CD4-positive, alpha-beta memory T cell (primary cell): Measurements from ENCODE around the gene EYS. TPM values are rescaled to one million over a fixed set of nuclear protein-coding genes. Genes with fewer than 3 reads are reported as not detected.

Experiments
- CTCF ChIA-PET: fragments of 350-600 bp; sonication (Branson Sonifier 250); formaldehyde crosslinking; loops from one replicate; lab custom pipeline; 2021; ENCODE audit warnings: inconsistent platforms; ENCODE audit not compliant: partially characterized antibody; lab: Charles Lee
- POLR2A ChIA-PET: fragments of 350-600 bp; sonication (Branson Sonifier 250); formaldehyde crosslinking; loops from one replicate; lab custom pipeline; 2021; ENCODE audit not compliant: partially characterized antibody; lab: Charles Lee
- DNase-seq, 5 donors: peaks; one replicate each; pipeline versions ENCODE4 v3.0.0 to v3.0.0-alpha.2; 2020 to 2022; ENCODE audit warnings: mixed read lengths in 1 of 5
- H3K27ac ChIP-seq: one replicate; pipeline ENCODE4 v1.7.0; 2013; ENCODE audit warnings: low read depth, low read length
- H3K27me3 ChIP-seq: 2 replicates; pipeline ENCODE4 v1.7.0; 2013; ENCODE audit warnings: mild to moderate bottlenecking, low read length, moderate library complexity; ENCODE audit not compliant: insufficient read depth
- H3K36me3 ChIP-seq: 2 replicates; pipeline ENCODE4 v1.7.0; 2013; ENCODE audit warnings: mild to moderate bottlenecking, low read length, moderate library complexity; ENCODE audit not compliant: insufficient read depth
- H3K4me1 ChIP-seq: 2 replicates; pipeline ENCODE4 v1.7.0; 2013; ENCODE audit warnings: mild to moderate bottlenecking, low read length, moderate library complexity; ENCODE audit not compliant: insufficient read depth
- H3K4me3 ChIP-seq, 2 donors: one replicate each; pipeline ENCODE4 v1.7.0; 2013; ENCODE audit warnings: low read length in 2 of 2, mild to moderate bottlenecking in 1 of 2
- H3K9me3 ChIP-seq, 2 donors: one replicate each; pipeline ENCODE4 v1.7.0; 2013; ENCODE audit warnings: low read length in 2 of 2, control low read depth in 1 of 2; ENCODE audit not compliant: control insufficient read depth in 1 of 2
- H3K27ac Mint-ChIP-seq, 7 donors: one replicate each; pipeline ENCODE4 v1.8.0; 2020 to 2021; ENCODE audit warnings: mixed read lengths in 7 of 7, mild to moderate bottlenecking in 6 of 7, inconsistent platforms in 3 of 7, moderate library complexity in 3 of 7
- H3K27me3 Mint-ChIP-seq, 2 donors: one replicate each; pipeline ENCODE4 v1.8.0; 2020 to 2021; ENCODE audit warnings: mixed read lengths in 2 of 2
- H3K36me3 Mint-ChIP-seq, 2 donors: one replicate each; pipeline ENCODE4 v1.8.0; 2020 to 2021; ENCODE audit warnings: mixed read lengths in 2 of 2, inconsistent platforms in 1 of 2, mild to moderate bottlenecking in 1 of 2
- H3K4me1 Mint-ChIP-seq, 4 donors: one replicate each; pipeline ENCODE4 v1.8.0; 2020 to 2021; ENCODE audit warnings: mixed read lengths in 4 of 4, mild to moderate bottlenecking in 1 of 4
- H3K4me3 Mint-ChIP-seq, 8 donors: one replicate each; pipeline ENCODE4 v1.8.0; 2020 to 2021; ENCODE audit warnings: mixed read lengths in 8 of 8, mild to moderate bottlenecking in 7 of 8, moderate library complexity in 6 of 8, inconsistent platforms in 3 of 8
- H3K9me3 Mint-ChIP-seq, 8 donors: one replicate each; pipeline ENCODE4 v1.8.0; 2020 to 2021; ENCODE audit warnings: mixed read lengths in 8 of 8, mild to moderate bottlenecking in 5 of 8, inconsistent platforms in 3 of 8, moderate library complexity in 1 of 8
- intact Hi-C: fragments of 100-400 bp; cut with micrococcal nuclease; formaldehyde crosslinking; loops from one replicate; pipeline ENCODE4 v1.15.1; 2023
- polyA plus RNA-seq, 2 donors: library from polyadenylated mRNA; unstranded; fragments of 300-500 nt; fragmentation: Illumina TruSeq; gene quantifications; one replicate each; pipeline ENCODE4 v1.2.3, GENCODE V29; 2021
- total RNA-seq, 2 experiments: library from RNA; stranded (reverse); gene quantifications; one replicate each; pipeline ENCODE4 v1.2.3, GENCODE V29; 2021

Gene EYS
- total and polyA plus RNA-seq, 4 experiments from 2014 or later = 0.17 to 0.20 TPM; not detected in 2

- Histone ChIP-seq H3K4me1 (no peaks in the 10 kb centered on the region), H3K4me3 (no peak overlapping the region), H3K36me3 (no peaks in the 10 kb centered on the region), H3K27ac (no peak overlapping the region), H3K9me3 (no peaks in the 10 kb centered on the region), H3K27me3 (no peaks in the 10 kb centered on the region)
- Mint-ChIP-seq H3K36me3 (no peaks in the 10 kb centered on the region), H3K4me1 (no peaks in the 10 kb centered on the region), H3K9me3 (peaks cover 0 to 7% (median 2%) of the 10 kb centered on the region in 8 donors), H3K4me3 (no peak overlapping the region), H3K27me3 (no peaks in the 10 kb centered on the region), H3K27ac (no peak overlapping the region)
- intact Hi-C loops = no loop called here
- POLR2A ChIA-PET = no interaction called here
- CTCF ChIA-PET = no interaction called here
- no peak for DNase-seq
Measured at GRCh38 chr6:64014595-64014994, 1692.4 kb downstream of the EYS start.

- Histone ChIP-seq H3K27ac (no peak overlapping the region), H3K4me1 (no peaks in the 10 kb centered on the region), H3K4me3 (no peak overlapping the region), H3K27me3 (no peaks in the 10 kb centered on the region), H3K9me3 (no peaks in the 10 kb centered on the region), H3K36me3 (no peaks in the 10 kb centered on the region)
- CTCF ChIA-PET = no interaction called here
- Mint-ChIP-seq H3K9me3 (peaks cover 0 to 9% (median 4%) of the 10 kb centered on the region in 8 donors), H3K27ac (no peak overlapping the region), H3K4me3 (no peak overlapping the region), H3K36me3 (no peaks in the 10 kb centered on the region), H3K4me1 (no peaks in the 10 kb centered on the region), H3K27me3 (no peaks in the 10 kb centered on the region)
- POLR2A ChIA-PET = no interaction called here
- no peak for DNase-seq
- intact Hi-C loops = no loop called here
Measured at GRCh38 chr6:64013011-64013410, 1694.0 kb downstream of the EYS start.

GRCh38 chr6:64012351-64013001 is 1694.5 kb downstream of the EYS start:
- ChIA-PET POLR2A (no interaction called here), CTCF (no interaction called here)
- DNase-seq = no peak
- no peaks in the 10 kb centered on the region for H3K36me3 ChIP-seq
- H3K4me3 Mint-ChIP-seq = no peak overlapping the region
- no peaks in the 10 kb centered on the region for H3K27me3 Mint-ChIP-seq
- no peaks in the 10 kb centered on the region for H3K36me3 Mint-ChIP-seq
- peaks cover 0 to 10% (median 4%) of the 10 kb centered on the region in 8 donors for H3K9me3 Mint-ChIP-seq
- no peak overlapping the region for H3K4me3 ChIP-seq
- H3K4me1 Mint-ChIP-seq = no peaks in the 10 kb centered on the region
- H3K27ac ChIP-seq = no peak overlapping the region
- H3K27ac Mint-ChIP-seq = no peak overlapping the region
- H3K27me3 ChIP-seq = no peaks in the 10 kb centered on the region
- intact Hi-C loops = no loop called here
- H3K4me1 ChIP-seq = no peaks in the 10 kb centered on the region
- no peaks in the 10 kb centered on the region for H3K9me3 ChIP-seq

GRCh38 chr6:64010666-64011065 is 1696.4 kb downstream of the EYS start:
- no peak overlapping the region for H3K4me3 ChIP-seq
- Mint-ChIP-seq H3K9me3 (peaks cover 0 to 13% (median 4%) of the 10 kb centered on the region in 8 donors), H3K4me1 (no peaks in the 10 kb centered on the region), H3K36me3 (no peaks in the 10 kb centered on the region), H3K4me3 (no peak overlapping the region), H3K27ac (no peak overlapping the region), H3K27me3 (no peaks in the 10 kb centered on the region)
- H3K4me1 ChIP-seq = no peaks in the 10 kb centered on the region
- intact Hi-C loops = no loop called here
- ChIA-PET POLR2A (no interaction called here), CTCF (no interaction called here)
- H3K9me3 ChIP-seq = no peaks in the 10 kb centered on the region
- H3K27me3 ChIP-seq = no peaks in the 10 kb centered on the region
- no peaks in the 10 kb centered on the region for H3K36me3 ChIP-seq
- no peak for DNase-seq
- H3K27ac ChIP-seq = no peak overlapping the region

GRCh38 chr6:64010010-64010409 is 1697.0 kb downstream of the EYS start:
- CTCF ChIA-PET = no interaction called here
- Histone ChIP-seq H3K4me1 (no peaks in the 10 kb centered on the region), H3K27ac (no peak overlapping the region), H3K4me3 (no peak overlapping the region), H3K27me3 (no peaks in the 10 kb centered on the region), H3K9me3 (no peaks in the 10 kb centered on the region), H3K36me3 (no peaks in the 10 kb centered on the region)
- Mint-ChIP-seq H3K27me3 (no peaks in the 10 kb centered on the region), H3K27ac (peak overlapping the region in 1 of 7 donors; percentile 17), H3K36me3 (no peaks in the 10 kb centered on the region), H3K4me3 (no peak overlapping the region), H3K4me1 (no peaks in the 10 kb centered on the region), H3K9me3 (peaks cover 0 to 13% (median 5%) of the 10 kb centered on the region in 8 donors)
- no peak for DNase-seq
- intact Hi-C loops = no loop called here
- POLR2A ChIA-PET = no interaction called here

GRCh38 chr6:64006246-64006645 is 1700.8 kb downstream of the EYS start:
- intact Hi-C loops = no loop called here
- H3K4me1 ChIP-seq = no peaks in the 10 kb centered on the region
- no peaks in the 10 kb centered on the region for H3K36me3 ChIP-seq
- DNase-seq = no peak
- no peak overlapping the region for H3K4me3 ChIP-seq
- no peaks in the 10 kb centered on the region for H3K27me3 ChIP-seq
- no peaks in the 10 kb centered on the region for H3K27me3 Mint-ChIP-seq
- no peaks in the 10 kb centered on the region for H3K36me3 Mint-ChIP-seq
- H3K27ac ChIP-seq = no peak overlapping the region
- POLR2A ChIA-PET = no interaction called here
- H3K9me3 ChIP-seq = no peaks in the 10 kb centered on the region
- no peak overlapping the region for H3K4me3 Mint-ChIP-seq
- CTCF ChIA-PET = no interaction called here
- H3K9me3 Mint-ChIP-seq = peaks cover 0 to 14% (median 7%) of the 10 kb centered on the region in 8 donors
- H3K4me1 Mint-ChIP-seq = no peaks in the 10 kb centered on the region
- H3K27ac Mint-ChIP-seq = no peak overlapping the region

- H3K27me3 ChIP-seq = no peaks in the 10 kb centered on the region
- no peaks in the 10 kb centered on the region for H3K36me3 Mint-ChIP-seq
- POLR2A ChIA-PET = no interaction called here
- H3K9me3 ChIP-seq = no peaks in the 10 kb centered on the region
- peaks cover 0 to 6% (median 2%) of the 10 kb centered on the region in 8 donors for H3K9me3 Mint-ChIP-seq
- H3K27ac ChIP-seq = no peak overlapping the region
- no peaks in the 10 kb centered on the region for H3K4me1 ChIP-seq
- H3K36me3 ChIP-seq = no peaks in the 10 kb centered on the region
- no peak for DNase-seq
- H3K4me3 ChIP-seq = no peak overlapping the region
- H3K27ac Mint-ChIP-seq = no peak overlapping the region
- CTCF ChIA-PET = no interaction called here
- H3K4me1 Mint-ChIP-seq = no peaks in the 10 kb centered on the region
- no peak overlapping the region for H3K4me3 Mint-ChIP-seq
- no peaks in the 10 kb centered on the region for H3K27me3 Mint-ChIP-seq
- intact Hi-C loops = no loop called here
Measured at GRCh38 chr6:64000818-64001491, 1706.1 kb downstream of the EYS start.
